Fibroblast of villous mesenchyme (primary cell): Measurements from ENCODE around the gene FRAS1. TPM values are rescaled to one million over a fixed set of nuclear protein-coding genes. Genes with fewer than 3 reads are reported as not detected.

Experiments used
- DNase-seq: peaks from one replicate; pipeline ENCODE4 v3.0.0-alpha.2; 2010; ENCODE audit warnings: low read depth
- H3K4me3 ChIP-seq: 2 replicates; pipeline ENCODE4 v1.5.1; 2011; ENCODE audit warnings: low read depth, mild to moderate bottlenecking, low read length
- total RNA-seq: library from RNA; depleted of rRNA; stranded (reverse); fragments of >200 nt; gene quantifications from 2 replicates; pipeline ENCODE4 v1.2.3, GENCODE V29; 2012
- TF ChIP-seq, protein P1 (sequence below): IDR thresholded peaks from 2 replicates; pipeline ENCODE4 v1.5.1; 2012; ENCODE audit warnings: low read depth, mild to moderate bottlenecking, low read length; ENCODE audit not compliant: insufficient read depth

The FRAS1 gene
- total RNA-seq, 1 donor: 1.3 TPM

DNA sequence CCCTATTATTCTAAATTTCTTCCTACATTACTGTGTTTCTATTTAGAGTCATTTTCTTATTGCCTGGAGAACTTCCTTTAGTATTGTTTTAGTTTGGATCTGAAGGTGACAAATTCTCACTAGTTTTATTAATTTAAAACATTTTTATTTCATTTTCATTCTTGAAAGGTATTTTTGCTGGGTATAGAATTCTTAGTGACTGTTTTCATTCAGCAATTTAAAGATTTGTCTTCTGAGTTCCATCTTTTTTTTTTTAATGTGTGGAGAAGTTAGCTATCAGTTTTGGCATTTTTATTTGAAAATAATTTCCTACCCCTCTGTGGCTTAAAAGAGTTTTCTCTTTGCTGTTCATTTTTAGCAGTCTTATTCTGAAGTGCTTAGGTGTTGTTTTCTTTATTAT, 169.2 kb downstream of the FRAS1 start:
- no peak overlapping the region for H3K4me3 ChIP-seq
- DNase-seq: no peak
- TF ChIP-seq, protein P1, sequence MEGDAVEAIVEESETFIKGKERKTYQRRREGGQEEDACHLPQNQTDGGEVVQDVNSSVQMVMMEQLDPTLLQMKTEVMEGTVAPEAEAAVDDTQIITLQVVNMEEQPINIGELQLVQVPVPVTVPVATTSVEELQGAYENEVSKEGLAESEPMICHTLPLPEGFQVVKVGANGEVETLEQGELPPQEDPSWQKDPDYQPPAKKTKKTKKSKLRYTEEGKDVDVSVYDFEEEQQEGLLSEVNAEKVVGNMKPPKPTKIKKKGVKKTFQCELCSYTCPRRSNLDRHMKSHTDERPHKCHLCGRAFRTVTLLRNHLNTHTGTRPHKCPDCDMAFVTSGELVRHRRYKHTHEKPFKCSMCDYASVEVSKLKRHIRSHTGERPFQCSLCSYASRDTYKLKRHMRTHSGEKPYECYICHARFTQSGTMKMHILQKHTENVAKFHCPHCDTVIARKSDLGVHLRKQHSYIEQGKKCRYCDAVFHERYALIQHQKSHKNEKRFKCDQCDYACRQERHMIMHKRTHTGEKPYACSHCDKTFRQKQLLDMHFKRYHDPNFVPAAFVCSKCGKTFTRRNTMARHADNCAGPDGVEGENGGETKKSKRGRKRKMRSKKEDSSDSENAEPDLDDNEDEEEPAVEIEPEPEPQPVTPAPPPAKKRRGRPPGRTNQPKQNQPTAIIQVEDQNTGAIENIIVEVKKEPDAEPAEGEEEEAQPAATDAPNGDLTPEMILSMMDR: no peak

DNA sequence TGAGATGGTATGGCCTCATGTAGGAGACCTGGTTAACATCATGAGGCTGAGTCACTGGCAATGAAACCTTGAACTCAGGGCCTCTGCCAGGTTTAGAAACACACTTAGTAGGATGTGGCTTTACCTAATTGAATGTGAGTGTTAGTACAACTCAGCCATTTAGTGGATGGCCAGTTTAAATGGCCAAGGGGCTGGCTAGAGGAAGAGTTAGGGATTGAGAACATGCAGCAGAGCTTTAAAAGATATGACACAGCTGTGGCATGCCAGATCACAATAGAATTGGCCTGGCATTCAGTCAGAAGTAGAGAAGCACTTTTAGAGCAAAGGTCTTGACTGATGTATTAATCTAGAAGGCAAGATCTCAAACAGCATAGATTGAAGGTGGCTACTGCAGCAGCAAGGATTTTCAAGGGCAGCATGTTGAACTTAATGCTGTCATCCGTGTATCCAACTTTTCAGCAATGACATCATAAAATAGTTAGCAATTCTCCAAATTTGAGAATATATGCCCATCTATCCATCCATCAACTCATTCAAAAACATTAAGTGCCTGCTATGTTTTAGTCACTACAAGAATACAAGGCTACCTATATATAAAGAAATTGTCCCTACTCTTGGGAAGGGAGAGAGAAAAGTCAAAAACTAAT, 170.4 kb downstream of the FRAS1 start:
- no peak for DNase-seq
- H3K4me3 ChIP-seq: no peak overlapping the region
- TF ChIP-seq, protein P1: no peak

DNA sequence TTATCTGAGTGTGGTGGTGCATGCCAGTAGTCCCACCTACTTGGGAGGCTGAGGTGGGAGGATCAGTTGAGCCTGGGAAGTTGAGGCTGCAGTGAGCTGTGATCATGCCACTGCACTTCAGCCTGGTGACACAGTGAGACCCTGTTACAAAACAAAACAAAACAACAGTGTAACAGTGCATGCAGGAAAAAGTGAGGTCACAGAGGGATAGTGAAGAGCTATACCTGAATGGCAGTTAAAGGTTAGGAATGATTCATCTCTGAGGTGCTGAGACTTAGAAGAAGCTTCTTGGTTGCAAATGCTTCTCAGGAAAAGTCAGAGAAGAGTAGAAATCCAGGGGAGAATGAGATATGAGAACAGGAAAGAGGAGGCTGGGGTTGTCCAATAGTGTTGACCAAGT, 178.7 kb downstream of the FRAS1 start:
- no peak overlapping the region for H3K4me3 ChIP-seq
- TF ChIP-seq, protein P1: no peak
- DNase-seq: no peak

DNA sequence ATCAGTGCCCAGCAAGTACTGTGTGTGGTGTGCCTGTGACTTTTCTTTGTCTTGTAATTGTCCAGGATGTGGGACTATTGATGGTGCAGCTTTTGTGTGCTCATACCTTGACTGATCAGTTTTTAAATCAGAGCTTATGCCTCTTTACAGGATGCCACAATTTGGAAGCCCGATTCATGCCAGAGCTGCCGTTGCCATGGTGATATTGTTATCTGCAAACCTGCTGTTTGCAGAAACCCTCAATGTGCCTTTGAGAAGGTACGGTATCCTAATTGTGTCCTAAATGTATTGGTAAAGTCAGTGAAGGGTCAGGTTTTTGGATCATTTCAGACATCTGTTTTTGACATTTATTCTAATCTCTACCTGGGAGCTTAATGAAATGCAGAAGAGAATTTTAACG, 180.2 kb downstream of the FRAS1 start:
- H3K4me3 ChIP-seq: no peak overlapping the region
- TF ChIP-seq, protein P1: no peak
- no peak for DNase-seq

DNA sequence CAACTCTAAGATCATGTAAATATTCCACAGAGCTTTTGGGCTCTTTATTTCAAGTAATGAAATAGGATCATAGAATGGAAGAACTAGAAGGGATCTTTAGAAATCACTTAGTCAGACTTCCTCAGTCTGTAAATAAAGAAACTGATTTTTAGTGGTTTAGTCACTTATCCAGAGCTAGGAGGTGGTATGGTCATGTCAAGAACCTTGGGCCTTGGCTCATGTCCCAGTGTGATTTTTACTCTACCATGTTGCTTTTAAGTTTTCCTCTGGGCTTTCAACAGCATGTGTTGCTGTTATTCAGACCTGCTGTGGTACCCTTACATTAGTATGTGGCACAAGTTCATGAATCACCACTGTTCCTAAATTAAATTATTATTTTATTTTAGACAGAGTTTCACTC, 184.9 kb downstream of the FRAS1 start:
- TF ChIP-seq, protein P1: no peak
- DNase-seq: no peak

DNA sequence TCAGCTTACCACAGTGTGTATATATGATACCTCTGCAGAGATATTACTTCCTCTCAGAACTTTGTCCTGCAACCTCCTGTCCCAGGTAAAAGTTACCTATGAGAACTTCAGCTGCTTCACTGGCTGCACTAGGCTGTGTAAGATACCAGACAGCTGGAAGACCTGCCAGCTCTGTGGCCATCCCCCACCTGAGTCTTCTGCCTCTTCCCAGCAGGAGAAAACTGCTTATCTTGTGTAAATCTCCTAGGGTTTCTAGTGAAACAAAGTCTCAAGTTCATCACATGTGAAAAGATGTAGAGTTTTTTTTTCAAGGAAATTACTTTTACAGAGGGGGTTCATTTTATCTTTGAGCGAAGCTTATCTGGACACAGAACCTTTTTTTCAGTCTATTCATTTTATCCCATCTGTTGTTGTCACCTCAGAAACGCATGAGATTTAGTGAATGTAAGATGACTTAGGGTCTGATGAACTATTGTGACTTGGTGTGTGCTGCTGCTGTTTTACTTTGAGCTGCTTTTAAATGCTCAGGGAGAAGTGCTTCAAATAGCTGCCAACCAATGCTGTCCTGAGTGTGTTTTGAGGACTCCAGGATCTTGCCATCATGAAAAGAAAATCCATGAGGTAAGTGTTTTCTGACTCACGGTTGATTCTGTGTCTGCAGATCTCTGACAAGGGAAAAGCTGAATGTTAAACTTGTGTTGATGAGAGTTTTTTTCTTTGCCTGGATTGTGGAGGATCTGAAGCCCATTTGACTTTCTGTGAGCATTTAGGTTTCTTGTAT, 187.8 kb downstream of the FRAS1 start:
- DNase-seq: no peak
- TF ChIP-seq, protein P1: no peak
- no peak overlapping the region for H3K4me3 ChIP-seq

More for the DNA sequence above, 184.9 kb downstream of the FRAS1 start:
- no peak overlapping the region for H3K4me3 ChIP-seq
